HL-60 (cell line): Measurements from ENCODE around the gene AMT.

Experiments
- DNase-seq, 2 experiments: peaks; one replicate each; pipeline ENCODE4 v3.0.0-alpha.2; 2010 to 2020; ENCODE audit warnings: low read depth in 1 of 2, low spot score in 1 of 2
- H3K27ac ChIP-seq: fragments of 250-450 bp; sonication (Bioruptor Pico); replicated peaks from 2 replicates; pipeline ENCODE4 v1.5.1; 2020; ENCODE audit warnings: mild to moderate bottlenecking, moderate library complexity
- H3K27me3 ChIP-seq: fragments of 250-450 bp; sonication (Bioruptor Pico); 2 replicates; pipeline ENCODE4 v1.5.1; 2021; ENCODE audit warnings: mild to moderate bottlenecking, moderate library complexity; ENCODE audit not compliant: insufficient read depth, poor library complexity, severe bottlenecking
- H3K4me3 ChIP-seq: replicated peaks from 2 replicates; pipeline ENCODE4 v1.5.1; 2011; ENCODE audit warnings: mild to moderate bottlenecking, control low read depth, low read length; ENCODE audit not compliant: insufficient read depth
- CTCF ChIP-seq: IDR thresholded peaks from one replicate; pipeline ENCODE4 v1.5.1; 2011; ENCODE audit warnings: low read length, control low read depth, inconsistent platforms; ENCODE audit not compliant: insufficient read depth
- GABPA ChIP-seq: IDR thresholded peaks from 2 replicates; pipeline ENCODE4 v1.6.1; 2012; ENCODE audit warnings: low read depth
- POLR2AphosphoS5 ChIP-seq: IDR thresholded peaks from 2 replicates; pipeline ENCODE4 v1.6.1; 2012; ENCODE audit warnings: low read depth
- REST ChIP-seq: IDR thresholded peaks from 2 replicates; pipeline ENCODE4 v1.6.1; 2012; ENCODE audit warnings: low read depth; ENCODE audit not compliant: insufficient replicate concordance
- SPI1 ChIP-seq: IDR thresholded peaks from 2 replicates; pipeline ENCODE4 v1.6.1; 2012; ENCODE audit warnings: low read depth, mild to moderate bottlenecking, borderline replicate concordance

Gene AMT

GRCh38 chr3:49389297-49389696 is 33.0 kb downstream of the AMT start:
- Histone ChIP-seq H3K4me3 (no peak overlapping the region), H3K27me3 (no peaks in the 10 kb centered on the region), H3K27ac (no peak overlapping the region)
- TF ChIP-seq POLR2AphosphoS5: no peak
- TF ChIP-seq GABPA: no peak
- no peak for TF ChIP-seq CTCF
- TF ChIP-seq REST: no peak
- TF ChIP-seq SPI1: no peak
- DNase-seq: no peak

- Histone ChIP-seq H3K27me3 (no peaks in the 10 kb centered on the region), H3K27ac (no peak overlapping the region), H3K4me3 (no peak overlapping the region)
- DNase-seq: no peak
- TF ChIP-seq GABPA (no peak), CTCF (no peak), POLR2AphosphoS5 (no peak), REST (no peak), SPI1 (no peak)
These were observed 33.9 kb downstream of the AMT start for GRCh38 chr3:49388289-49388820.

- TF ChIP-seq REST: no peak
- no peak for TF ChIP-seq SPI1
- no peak for TF ChIP-seq POLR2AphosphoS5
- TF ChIP-seq CTCF: no peak
- TF ChIP-seq GABPA: no peak
- Histone ChIP-seq H3K27me3 (no peaks in the 10 kb centered on the region), H3K4me3 (no peak overlapping the region), H3K27ac (no peak overlapping the region)
- DNase-seq: no peak
These were observed 34.6 kb downstream of the AMT start for GRCh38 chr3:49387721-49388120.
